T47D (cell line): Measurements from ENCODE around the gene RRP8.
A peak's percentile ranks its signal among the peaks of the same experiment; 100 is the strongest.

ENCODE experiments used
- DNase-seq, 2 experiments: peaks; one replicate each; pipeline versions ENCODE4 v3.0.0 to v3.0.0-alpha.2; 2011 to 2012; ENCODE audit warnings: low read depth in 1 of 2, low spot score in 1 of 2
- JUND ChIP-seq: IDR thresholded peaks from 2 replicates; pipeline ENCODE4 v1.6.1; 2012; ENCODE audit warnings: low read depth
- in situ Hi-C: cut with HindIII; loops from 2 replicates; pipeline ENCODE4 v1.10.0; 2016; ENCODE audit warnings: low sequenced_read_pairs, low pct_unique_long_range_greater_than_20kb

RRP8 gene

DNA sequence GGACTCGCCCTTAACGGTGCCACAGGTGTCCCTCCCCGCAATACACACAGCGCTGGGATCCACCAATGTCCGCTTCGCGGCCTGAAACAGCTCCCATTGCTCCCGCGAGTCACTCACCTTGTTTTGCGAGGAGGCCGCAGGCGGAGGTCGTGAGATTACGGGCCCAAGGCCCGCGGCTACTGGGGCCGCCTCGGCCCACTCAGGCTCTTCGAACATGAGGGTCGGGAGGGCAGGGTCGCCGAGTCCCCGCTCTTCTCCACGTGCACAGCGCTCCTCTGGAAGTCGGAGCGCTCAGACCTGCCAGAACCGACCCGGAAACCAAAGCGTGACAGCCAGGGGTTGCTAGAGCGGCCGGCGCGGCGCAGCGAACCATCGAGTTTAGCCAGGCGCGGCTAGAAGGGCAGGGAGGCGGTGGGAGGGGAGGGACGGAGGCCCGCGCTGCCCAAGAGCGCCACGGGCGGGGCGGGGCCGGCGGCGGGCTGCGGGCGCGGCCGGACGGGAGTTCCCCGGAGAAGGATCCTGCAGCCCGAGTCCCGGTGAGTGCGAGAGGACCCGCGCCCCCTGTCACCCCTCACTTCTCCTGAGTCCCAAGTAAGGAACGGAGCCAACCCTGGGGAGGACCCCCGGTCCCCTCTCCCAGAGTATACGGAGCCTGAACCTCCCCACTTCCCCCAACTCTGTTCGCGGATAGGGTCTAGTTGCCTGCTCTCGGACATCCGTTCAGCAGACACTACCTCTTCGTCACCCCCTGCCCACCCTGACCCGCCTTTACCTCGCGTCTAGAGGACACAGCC, at the start of gene RRP8, which contains the start of gene ILK:
TSS of gene RRP8 (minus strand) at position 330 of the 794 bp plus-strand sequence. CDS start at position 216, 114 bp downstream.
TSS of gene ILK (plus strand) at position 488 of the 794 bp plus-strand sequence. CDS start 498 bp downstream, outside the sequence.
- in situ Hi-C loops, result no loop called here
- DNase-seq, result peak; percentile 77 to 89
- no peak for TF ChIP-seq JUND

DNA sequence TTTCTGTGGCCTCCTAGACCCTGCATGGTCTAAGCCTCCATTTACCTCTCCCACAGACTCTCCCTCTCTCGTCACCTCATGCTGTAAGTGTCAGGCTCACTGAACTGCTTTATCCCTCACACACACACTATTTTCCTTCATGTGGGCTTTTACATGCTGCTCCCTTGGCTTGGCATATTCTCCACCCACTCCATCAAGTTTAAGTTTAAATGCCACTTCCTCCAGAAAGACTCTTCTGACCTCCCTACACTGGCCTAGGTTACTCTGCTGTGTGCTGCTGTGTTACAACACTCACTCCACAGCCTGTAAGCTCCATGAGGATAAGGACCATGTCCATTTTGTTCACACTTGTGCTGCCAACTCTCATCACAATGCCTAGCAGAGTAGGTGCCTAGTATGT, 49.7 kb upstream of the RRP8 start:
- no peak for TF ChIP-seq JUND
- in situ Hi-C loops, result no loop called here
- no peak for DNase-seq

DNA sequence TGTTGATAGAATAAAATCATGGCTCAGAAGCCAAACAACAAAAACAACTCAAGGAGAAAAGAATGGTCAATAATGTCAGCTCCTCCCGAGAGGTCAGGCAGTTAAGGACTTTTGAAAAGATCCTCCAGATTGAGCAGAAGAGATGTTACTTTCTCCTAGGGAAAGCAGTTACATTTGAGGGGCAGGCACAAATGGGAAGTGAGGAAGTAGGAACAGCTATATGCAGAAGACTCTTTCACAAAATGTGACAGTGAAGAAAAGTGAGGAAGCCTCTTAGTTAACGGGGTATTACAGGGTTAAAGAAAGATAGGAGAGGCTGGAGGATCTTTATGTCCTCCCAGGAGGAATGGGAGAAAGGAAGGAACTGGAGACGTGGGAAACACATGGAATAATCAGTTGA, 48.8 kb upstream of the RRP8 start:
- TF ChIP-seq JUND, result no peak
- in situ Hi-C loops, result no loop called here
- DNase-seq, result no peak

DNA sequence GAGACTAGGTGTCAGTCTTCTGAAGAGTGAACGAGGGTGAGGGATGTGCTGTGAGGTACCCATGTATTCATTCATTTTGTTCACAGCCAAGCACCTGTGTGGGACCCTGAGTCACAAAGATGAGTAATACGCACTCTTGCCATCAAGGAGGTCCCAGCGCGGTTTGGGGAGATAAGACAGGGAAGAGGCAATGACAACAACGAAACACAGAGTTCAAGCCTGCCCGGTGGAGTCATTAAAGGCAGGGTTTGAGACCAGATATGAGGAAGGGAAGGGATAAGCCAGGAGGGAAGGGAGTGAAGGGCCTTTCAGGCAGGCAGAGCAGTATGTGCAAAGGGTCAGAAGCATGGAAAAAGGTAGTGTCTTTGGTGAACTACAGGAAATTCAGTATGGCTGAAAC, 47.6 kb upstream of the RRP8 start:
- in situ Hi-C loops, result no loop called here
- DNase-seq, result no peak
- TF ChIP-seq JUND, result no peak

DNA sequence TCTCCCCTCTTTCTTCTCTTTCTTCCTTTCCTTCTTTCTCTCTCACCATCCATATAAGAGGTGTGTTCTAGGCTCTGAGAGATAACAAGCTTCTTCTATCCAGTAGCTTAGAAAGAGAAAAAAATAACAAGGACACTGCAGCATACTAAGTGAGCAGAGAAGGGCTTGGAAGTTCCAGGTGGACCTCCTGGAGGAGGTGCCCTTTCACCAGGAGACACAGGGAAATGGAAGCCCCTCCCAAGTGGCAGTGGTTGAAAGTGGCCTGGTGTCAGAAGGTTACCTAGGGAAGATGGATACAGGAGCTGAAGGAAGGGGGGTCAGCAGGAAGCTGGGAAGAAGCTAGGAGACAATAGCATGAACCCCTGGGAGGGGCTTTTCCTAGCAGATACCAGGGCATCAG, 46.7 kb upstream of the RRP8 start:
- in situ Hi-C loops, result no loop called here
- TF ChIP-seq JUND, result no peak

DNA sequence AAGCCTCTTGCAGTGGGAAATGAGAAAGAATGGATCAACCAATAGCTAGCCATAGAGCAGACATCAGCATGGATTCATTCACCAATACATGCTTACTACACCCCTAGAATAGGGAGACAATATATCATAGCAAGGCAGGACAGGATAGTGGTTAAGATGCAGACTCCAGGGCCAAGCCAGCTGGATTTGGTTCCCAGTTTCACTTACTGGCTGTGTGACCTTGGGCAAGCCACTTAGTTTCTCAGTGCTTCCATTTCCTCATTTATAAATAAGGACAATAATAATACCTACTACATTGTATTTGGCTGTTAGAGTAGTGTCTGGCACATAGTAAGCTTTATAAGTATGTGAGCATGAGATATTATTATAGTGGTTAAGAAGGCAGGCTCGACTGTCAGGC, 45.1 kb upstream of the RRP8 start:
- no peak for DNase-seq
- no peak for TF ChIP-seq JUND
- in situ Hi-C loops, result no loop called here

More for the DNA sequence above, 46.7 kb upstream of the RRP8 start:
- DNase-seq, result no peak

DNA sequence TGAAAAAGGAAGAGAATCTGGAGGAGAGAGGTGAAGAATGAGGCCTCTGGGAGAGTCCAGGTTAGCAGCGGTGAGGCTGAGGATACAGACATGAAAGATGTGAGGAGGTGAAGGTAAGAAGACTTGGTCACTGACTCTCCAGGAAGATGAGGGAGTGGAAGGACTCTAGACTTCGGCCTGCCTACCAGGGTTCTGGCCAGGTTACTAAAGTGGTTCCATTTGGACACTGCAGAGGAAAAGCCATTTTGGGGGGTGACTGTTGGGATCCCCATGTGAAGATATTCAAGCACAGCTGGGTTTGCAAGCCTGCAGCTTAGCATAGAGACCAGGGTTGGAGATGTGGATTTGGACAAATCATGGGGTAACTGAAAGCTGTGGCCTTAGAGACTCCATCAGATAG, 44.4 kb upstream of the RRP8 start:
- no peak for DNase-seq
- TF ChIP-seq JUND, result no peak
- in situ Hi-C loops, result no loop called here

DNA sequence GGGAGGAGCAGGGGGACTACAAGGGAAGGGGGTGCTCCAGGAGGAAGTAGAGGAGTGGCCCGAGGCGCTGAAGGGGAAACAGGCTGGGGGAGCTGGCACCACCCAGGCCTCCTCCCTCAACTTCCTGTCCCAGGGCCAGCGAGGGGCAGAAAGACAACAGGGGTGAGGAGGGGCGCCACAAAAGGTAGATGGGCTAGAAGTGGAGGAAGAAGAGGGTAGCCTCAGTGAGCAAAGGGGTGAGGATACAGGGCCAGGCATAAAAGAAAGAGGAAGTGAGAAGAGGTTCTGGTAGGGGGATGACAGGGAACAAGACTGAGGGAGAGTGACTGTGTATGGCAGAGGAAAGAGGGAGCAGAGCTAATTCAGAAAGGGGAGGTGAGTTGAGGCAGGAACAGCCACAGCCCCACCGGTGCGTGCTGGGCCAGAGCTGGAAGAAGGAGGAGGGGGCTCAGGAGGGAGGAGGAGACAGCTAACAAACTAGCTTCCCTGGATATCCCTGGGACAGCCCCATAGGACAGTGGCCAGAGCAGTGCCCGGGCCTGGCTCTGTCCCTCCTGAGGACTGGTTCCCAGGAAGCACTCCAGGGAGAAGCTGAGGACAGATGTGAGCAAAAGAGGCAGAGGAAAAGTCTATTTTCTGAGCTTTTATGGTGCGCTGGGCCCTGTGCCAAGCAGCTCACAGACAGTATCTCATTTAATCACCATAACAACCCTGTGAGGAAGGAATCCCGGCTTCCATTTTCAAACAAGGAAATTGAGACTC, 43.7 kb upstream of the RRP8 start:
- DNase-seq, result no peak
- no peak for TF ChIP-seq JUND
- in situ Hi-C loops, result no loop called here

DNA sequence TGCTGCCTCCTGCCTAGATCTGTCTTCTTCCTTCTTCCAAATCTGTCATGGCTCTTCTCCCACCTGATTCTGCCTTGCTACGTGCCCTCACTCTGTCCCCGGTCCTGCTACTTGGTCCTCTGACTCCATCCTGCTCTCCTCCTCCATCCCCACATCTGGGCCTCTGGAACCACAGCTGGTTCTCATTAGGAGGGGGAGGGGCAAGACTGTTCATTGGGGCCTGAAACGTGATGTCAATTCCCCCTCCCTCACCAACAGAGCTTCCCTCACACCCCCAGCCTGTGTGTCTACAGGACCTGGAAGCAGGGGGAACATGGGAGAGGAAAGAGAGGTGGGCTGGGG, 43.1 kb upstream of the RRP8 start:
- in situ Hi-C loops, result no loop called here
- no peak for TF ChIP-seq JUND
- no peak for DNase-seq

DNA sequence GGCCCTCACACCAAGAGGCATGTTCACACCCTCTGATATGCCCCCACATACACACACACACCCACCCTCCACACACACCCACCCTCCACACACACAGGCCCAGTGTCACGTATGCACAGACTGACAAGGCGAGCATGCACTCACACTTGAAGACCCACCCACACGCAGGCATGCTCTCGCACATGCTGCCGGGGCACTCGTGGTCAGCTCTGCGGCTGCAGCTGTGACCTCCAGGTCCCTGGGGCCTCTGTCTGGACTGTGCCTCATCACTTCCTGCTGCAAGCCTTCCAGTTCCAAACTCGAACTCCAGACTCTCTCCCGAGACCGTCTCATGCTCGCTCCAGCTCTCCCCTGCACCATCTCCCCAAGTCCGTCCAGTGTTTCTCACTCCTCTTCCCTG, 42.7 kb upstream of the RRP8 start:
- in situ Hi-C loops, result no loop called here
- DNase-seq, result no peak
- TF ChIP-seq JUND, result no peak

DNA sequence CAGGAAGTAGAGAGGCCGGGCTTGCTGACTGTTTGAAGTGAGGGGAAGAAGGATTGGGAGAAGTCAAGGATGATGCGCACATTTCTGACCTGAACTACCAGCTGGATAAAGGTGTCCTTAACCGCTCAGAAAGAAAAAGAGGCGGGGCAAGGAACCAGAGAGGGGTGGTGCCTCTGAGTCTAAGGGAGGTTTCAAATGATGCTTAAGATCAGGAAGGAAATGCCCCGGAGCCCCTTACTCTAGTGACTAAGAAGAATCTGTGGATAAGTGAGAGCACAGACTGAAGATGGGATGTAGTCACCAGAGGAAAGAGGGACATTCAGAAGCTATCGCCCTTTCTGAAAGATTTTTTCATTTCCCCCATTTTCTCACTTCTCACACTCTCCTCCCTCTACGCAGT, 39.5 kb upstream of the RRP8 start:
- DNase-seq, result no peak
- no peak for TF ChIP-seq JUND
- in situ Hi-C loops, result no loop called here

DNA sequence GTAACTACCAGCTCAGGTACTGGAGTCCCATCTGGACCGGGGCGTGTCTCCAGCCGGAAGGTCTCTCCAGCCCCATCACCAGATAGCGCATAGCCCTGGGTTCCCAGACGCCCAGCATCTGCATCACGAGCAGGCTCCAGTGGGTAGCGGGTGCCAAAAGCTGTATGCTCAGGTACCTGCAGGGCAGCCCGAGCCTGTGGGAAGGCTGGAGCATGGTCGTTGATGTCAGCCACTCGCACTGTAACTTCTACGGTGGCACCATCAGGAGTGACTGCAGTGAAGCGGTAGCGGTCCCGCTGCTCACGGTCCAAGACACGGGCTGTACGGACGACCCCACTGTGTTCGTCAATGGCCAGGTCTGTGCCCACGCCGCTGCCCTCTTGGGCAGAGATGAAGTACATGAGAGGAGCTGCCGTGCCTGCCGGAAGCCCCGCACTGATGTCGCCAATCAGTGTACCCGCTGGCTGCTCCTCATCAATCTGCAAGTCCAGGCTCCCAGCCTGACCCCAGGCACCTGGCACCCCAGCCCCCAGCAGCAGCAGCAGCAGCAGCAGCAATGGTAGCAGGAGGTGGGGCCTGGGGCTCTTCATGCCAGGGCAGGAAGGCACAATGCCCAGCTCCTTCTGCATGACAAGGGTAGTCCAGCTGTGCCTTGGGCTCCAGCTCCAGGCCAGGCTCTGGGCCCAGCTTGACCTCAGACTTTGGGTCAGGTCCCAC, 37.7 kb upstream of the RRP8 start:
- no peak for TF ChIP-seq JUND
- DNase-seq, result no peak
- in situ Hi-C loops, result no loop called here
